ENCODE results near the gene BCAS3. TPM values are rescaled to one million over a fixed set of nuclear protein-coding genes. Genes with fewer than 3 reads are reported as not detected.
"Not testable (repeated sequence)": the region's sequence is repeated elsewhere in the genome, so short reads cannot be mapped to it uniquely, and the experiment has no call there.

BCAS3 gene
- total and polyA plus RNA-seq, 3 experiments from 2014 or later: 10.7 to 35.3 (median 13.5) TPM

DNA sequence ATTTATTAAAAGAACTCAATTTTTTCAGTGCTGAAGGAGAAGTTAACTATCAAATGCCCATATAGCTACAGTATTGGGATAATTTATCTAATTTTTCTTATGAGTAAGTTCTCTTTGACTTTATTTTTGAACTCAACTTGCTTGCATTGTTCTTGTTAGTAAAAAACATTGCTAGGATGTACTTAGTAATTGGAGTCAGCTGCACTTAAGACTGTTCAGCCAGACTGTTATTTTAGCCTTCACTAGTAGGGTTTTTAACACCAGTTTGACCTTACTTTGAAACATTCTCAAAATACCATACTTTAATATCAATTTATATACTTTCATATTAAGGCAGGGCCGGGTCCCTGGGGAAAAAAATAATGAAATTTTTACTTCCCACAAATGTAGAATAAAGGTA lies 465.4 kb downstream of the BCAS3 start:
- Mint-ChIP-seq H3K27ac (no peak overlapping the region), H3K36me3 (peaks cover 0 to 4% (median 0%) of the 10 kb centered on the region in 3 donors), H3K9me3 (no peaks in the 10 kb centered on the region), H3K4me3 (no peak overlapping the region), H3K27me3 (peaks cover 0 to 2% of the 10 kb centered on the region in 2 donors), H3K4me1 (peaks cover 27 to 31% (median 31%) of the 10 kb centered on the region in 3 donors)
- Histone ChIP-seq H3K36me3 (ENCODE audit: insufficient read depth, low read length) (no peaks in the 10 kb centered on the region), H3K27ac (ENCODE audit: low read depth, low read length) (no peak overlapping the region), H3K9me3 (ENCODE audit: low read length) (no peaks in the 10 kb centered on the region), H3K27me3 (ENCODE audit: insufficient read depth, low read length, poor library complexity, severe bottlenecking) (no peaks in the 10 kb centered on the region), H3K4me3 (ENCODE audit: low read length) (no peak overlapping the region), H3K4me1 (ENCODE audit: insufficient read depth, low read length) (peaks cover 19% of the 10 kb centered on the region)
- CTCF ChIA-PET: no interaction called here
- POLR2A ChIA-PET: no interaction called here
- DNase-seq: no peak

DNA sequence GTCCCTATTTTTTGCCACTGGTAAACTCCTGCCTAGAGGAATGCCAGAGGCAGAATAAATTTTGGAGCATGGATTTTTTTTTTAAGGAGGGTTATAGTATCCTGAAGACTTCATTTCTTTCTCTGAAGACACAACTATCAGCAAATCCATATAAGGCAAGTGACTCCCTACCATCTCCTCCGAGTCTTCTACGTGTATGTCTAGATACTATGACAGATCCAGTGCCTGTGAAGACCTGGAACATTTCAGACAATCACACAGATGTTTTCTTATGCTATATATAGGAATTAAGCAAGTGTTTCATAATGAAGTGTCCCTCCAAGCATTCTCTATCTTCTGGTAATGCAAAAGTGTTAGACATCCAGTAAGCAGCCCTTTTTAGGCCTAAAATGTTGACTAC lies 466.5 kb downstream of the BCAS3 start:
- no peak overlapping the region for H3K4me3 ChIP-seq (ENCODE audit: low read length)
- CTCF ChIA-PET: no interaction called here
- POLR2A ChIA-PET: no interaction called here
- Mint-ChIP-seq H3K36me3 (peaks cover 0 to 4% (median 0%) of the 10 kb centered on the region in 3 donors), H3K9me3 (no peaks in the 10 kb centered on the region), H3K4me3 (no peak overlapping the region), H3K27ac (no peak overlapping the region), H3K4me1 (peaks cover 17 to 21% (median 21%) of the 10 kb centered on the region in 3 donors), H3K27me3 (peaks cover 0 to 2% of the 10 kb centered on the region in 2 donors)
- no peak overlapping the region for H3K27ac ChIP-seq (ENCODE audit: low read depth, low read length)
- no peaks in the 10 kb centered on the region for H3K36me3 ChIP-seq (ENCODE audit: insufficient read depth, low read length)
- H3K4me1 ChIP-seq (ENCODE audit: insufficient read depth, low read length): peaks cover 9% of the 10 kb centered on the region
- DNase-seq: no peak
- no peaks in the 10 kb centered on the region for H3K27me3 ChIP-seq (ENCODE audit: insufficient read depth, low read length, poor library complexity, severe bottlenecking)
- no peaks in the 10 kb centered on the region for H3K9me3 ChIP-seq (ENCODE audit: low read length)

DNA sequence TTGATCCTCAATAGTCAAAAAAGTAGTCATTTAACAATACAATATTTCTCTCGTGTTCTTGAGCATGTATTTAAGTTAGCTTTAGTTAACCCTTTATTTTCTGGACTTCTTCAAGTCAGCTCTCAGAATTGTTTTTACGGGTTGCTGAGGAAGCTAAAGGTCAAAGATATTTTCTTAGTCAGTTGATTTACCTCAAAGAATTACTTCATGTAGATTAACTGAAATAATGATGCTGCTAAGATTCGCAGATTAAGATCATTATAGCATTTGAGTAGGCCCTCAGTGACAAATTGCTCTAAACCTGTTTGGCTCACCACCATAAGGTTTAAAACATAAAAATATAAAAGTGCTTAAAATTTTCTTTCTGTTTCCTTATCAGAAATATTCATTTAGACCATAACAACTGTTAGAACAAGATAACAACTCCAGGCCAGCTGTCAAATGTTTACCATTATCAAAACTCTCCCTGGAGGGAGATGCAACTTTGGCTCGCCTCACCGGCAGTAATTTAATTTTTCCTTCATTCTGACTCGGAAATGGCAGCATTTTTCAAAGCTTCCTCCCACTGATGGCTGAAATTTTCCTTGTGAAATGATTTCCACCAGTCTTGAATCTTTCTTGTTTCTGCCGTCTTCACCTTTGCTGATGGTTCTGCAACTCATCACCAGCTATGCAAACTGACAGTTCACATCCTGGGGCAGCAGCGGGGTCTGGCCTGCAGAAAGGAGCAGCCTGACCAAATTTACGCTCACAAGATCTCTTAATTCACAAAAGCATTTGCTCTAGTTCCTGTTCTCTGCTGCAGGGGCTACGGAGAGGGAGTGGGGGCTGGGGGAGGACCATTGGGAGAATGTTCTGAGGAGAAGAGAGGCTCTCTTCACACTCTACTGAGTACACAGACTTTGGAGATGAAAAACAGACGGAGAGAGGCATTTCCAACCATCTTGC lies 467.2 kb downstream of the BCAS3 start:
- Mint-ChIP-seq H3K4me3 (no peak overlapping the region), H3K36me3 (peaks cover 0 to 4% (median 0%) of the 10 kb centered on the region in 3 donors), H3K9me3 (no peaks in the 10 kb centered on the region), H3K27me3 (peaks cover 0 to 2% of the 10 kb centered on the region in 2 donors), H3K4me1 (peaks cover 15 to 20% (median 17%) of the 10 kb centered on the region in 3 donors), H3K27ac (no peak overlapping the region)
- H3K9me3 ChIP-seq (ENCODE audit: low read length): no peaks in the 10 kb centered on the region
- ChIA-PET CTCF (no interaction called here), POLR2A (interaction anchor here (0.7 kb wide), 1 partner anchor 22 kb away, joined by 3 read pairs; no protein-coding TSS in a partner anchor)
- H3K27ac ChIP-seq (ENCODE audit: low read depth, low read length): peak overlapping the region; percentile 14
- no peak for DNase-seq
- H3K4me1 ChIP-seq (ENCODE audit: insufficient read depth, low read length): peaks cover 3% of the 10 kb centered on the region
- H3K27me3 ChIP-seq (ENCODE audit: insufficient read depth, low read length, poor library complexity, severe bottlenecking): no peaks in the 10 kb centered on the region
- no peak overlapping the region for H3K4me3 ChIP-seq (ENCODE audit: low read length)
- H3K36me3 ChIP-seq (ENCODE audit: insufficient read depth, low read length): no peaks in the 10 kb centered on the region

DNA sequence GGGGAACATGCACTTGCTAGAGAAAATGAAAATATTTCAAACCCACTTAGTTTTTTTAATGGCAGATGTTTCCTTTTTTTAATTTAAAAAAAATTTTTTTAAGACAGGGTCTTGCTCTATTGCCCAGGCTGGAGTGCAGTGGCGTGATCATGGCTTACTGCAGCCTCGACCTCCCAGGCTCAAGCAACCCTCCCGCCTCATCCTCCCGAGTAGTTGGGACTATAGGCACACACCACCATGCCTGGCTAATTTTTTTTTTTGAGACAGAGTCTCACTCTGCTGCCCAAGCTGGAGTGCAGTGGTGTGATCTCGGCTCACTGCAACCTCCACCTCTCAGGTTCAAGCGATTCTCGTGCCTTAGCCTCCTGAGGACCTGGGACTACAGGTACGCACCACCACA lies 469.2 kb downstream of the BCAS3 start:
- H3K36me3 ChIP-seq (ENCODE audit: insufficient read depth, low read length); H3K9me3 ChIP-seq (ENCODE audit: low read length); H3K27ac Mint-ChIP-seq; CTCF ChIA-PET; H3K4me3 ChIP-seq (ENCODE audit: low read length); H3K4me1 ChIP-seq (ENCODE audit: insufficient read depth, low read length); H3K4me3 Mint-ChIP-seq; DNase-seq; H3K36me3 Mint-ChIP-seq; POLR2A ChIA-PET; H3K9me3 Mint-ChIP-seq; H3K27me3 Mint-ChIP-seq; H3K27me3 ChIP-seq (ENCODE audit: insufficient read depth, low read length, poor library complexity, severe bottlenecking); H3K27ac ChIP-seq (ENCODE audit: low read depth, low read length): not testable (repeated sequence)
- H3K4me1 Mint-ChIP-seq: peaks cover 10 to 15% (median 14%) of the 10 kb centered on the region in 3 donors

DNA sequence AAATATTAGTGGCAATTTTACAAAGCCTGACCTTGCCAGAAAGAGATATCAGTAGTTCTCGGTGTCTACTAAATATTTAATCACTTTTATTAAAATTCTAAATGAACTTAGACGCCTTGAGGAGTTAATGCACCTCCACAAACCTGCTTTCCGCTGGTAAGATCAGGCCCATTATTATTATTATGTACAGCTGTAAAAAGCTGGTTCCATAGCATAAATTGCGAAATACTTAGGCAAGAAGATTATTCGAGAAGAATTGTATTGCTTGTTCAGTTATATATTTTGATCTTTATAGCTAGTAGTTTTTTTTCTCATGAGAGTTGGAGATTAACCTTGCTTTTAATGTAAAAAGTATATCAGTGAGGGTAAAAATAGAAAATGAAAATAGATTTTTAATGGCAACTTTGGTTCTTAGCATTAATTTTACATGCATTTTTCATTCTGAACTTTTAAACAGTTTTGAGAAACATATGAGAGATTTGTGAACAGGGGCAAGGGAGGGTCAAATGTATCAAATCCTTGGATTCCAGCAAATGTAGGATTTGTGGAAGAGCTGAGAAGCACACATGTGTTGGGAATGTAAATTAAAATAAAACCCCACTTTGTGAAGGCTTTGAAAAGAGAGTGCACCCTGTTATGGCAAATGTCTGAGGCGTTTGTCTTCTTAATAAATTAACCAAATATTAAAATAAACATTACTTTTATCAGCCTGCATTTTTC lies 471.6 kb downstream of the BCAS3 start:
- DNase-seq: no peak
- H3K36me3 Mint-ChIP-seq: peaks cover 0 to 4% (median 0%) of the 10 kb centered on the region in 3 donors
- H3K4me1 Mint-ChIP-seq: peaks cover 8 to 14% (median 11%) of the 10 kb centered on the region in 3 donors
- H3K9me3 Mint-ChIP-seq: no peaks in the 10 kb centered on the region
- H3K4me3 Mint-ChIP-seq: no peak overlapping the region
- CTCF ChIA-PET: no interaction called here
- H3K27ac Mint-ChIP-seq: no peak overlapping the region
- H3K27ac ChIP-seq (ENCODE audit: low read depth, low read length): no peak overlapping the region
- H3K36me3 ChIP-seq (ENCODE audit: insufficient read depth, low read length): no peaks in the 10 kb centered on the region
- no peaks in the 10 kb centered on the region for H3K9me3 ChIP-seq (ENCODE audit: low read length)
- POLR2A ChIA-PET: interaction anchor here (0.6 kb wide), 1 partner anchor 472 kb away, joined by 3 read pairs; no protein-coding TSS in a partner anchor
- peaks cover 0 to 2% of the 10 kb centered on the region in 2 donors for H3K27me3 Mint-ChIP-seq
- no peaks in the 10 kb centered on the region for H3K27me3 ChIP-seq (ENCODE audit: insufficient read depth, low read length, poor library complexity, severe bottlenecking)
- no peak overlapping the region for H3K4me3 ChIP-seq (ENCODE audit: low read length)
- H3K4me1 ChIP-seq (ENCODE audit: insufficient read depth, low read length): no peaks in the 10 kb centered on the region

DNA sequence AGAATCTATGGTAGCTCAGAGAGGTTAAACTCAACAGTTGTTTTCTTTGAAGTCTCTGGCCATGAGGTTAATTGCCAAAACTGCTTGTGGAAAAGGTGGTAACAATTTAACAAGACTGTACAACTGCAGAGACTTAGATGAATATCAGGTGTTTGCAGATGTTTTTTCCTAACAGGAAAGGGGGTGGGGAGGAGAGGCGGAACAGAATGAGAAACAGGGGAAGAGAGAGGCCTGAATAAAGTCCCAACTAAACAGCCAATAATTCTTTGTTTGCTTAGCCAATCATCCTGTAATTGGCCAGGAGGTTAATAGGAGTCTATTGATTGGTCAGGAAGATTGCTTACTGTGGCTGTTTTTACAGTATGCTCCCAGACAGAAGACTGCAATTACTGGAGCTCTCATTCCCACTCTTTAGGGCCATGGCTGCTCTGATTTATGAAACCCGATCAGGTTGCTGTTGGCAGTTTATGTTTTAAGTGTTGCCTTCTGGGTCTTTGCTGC lies 472.3 kb downstream of the BCAS3 start:
- Mint-ChIP-seq H3K27me3 (peaks cover 0 to 2% of the 10 kb centered on the region in 2 donors), H3K36me3 (peaks cover 0 to 4% (median 0%) of the 10 kb centered on the region in 3 donors), H3K9me3 (no peaks in the 10 kb centered on the region), H3K4me3 (no peak overlapping the region), H3K27ac (no peak overlapping the region), H3K4me1 (peaks cover 8 to 14% (median 11%) of the 10 kb centered on the region in 3 donors)
- no peaks in the 10 kb centered on the region for H3K9me3 ChIP-seq (ENCODE audit: low read length)
- no peak overlapping the region for H3K4me3 ChIP-seq (ENCODE audit: low read length)
- no peaks in the 10 kb centered on the region for H3K27me3 ChIP-seq (ENCODE audit: insufficient read depth, low read length, poor library complexity, severe bottlenecking)
- no peaks in the 10 kb centered on the region for H3K36me3 ChIP-seq (ENCODE audit: insufficient read depth, low read length)
- ChIA-PET POLR2A (interaction anchor here (0.6 kb wide), 1 partner anchor 473 kb away, joined by 3 read pairs; no protein-coding TSS in a partner anchor), CTCF (no interaction called here)
- DNase-seq: no peak
- H3K27ac ChIP-seq (ENCODE audit: low read depth, low read length): no peak overlapping the region
- H3K4me1 ChIP-seq (ENCODE audit: insufficient read depth, low read length): no peaks in the 10 kb centered on the region

DNA sequence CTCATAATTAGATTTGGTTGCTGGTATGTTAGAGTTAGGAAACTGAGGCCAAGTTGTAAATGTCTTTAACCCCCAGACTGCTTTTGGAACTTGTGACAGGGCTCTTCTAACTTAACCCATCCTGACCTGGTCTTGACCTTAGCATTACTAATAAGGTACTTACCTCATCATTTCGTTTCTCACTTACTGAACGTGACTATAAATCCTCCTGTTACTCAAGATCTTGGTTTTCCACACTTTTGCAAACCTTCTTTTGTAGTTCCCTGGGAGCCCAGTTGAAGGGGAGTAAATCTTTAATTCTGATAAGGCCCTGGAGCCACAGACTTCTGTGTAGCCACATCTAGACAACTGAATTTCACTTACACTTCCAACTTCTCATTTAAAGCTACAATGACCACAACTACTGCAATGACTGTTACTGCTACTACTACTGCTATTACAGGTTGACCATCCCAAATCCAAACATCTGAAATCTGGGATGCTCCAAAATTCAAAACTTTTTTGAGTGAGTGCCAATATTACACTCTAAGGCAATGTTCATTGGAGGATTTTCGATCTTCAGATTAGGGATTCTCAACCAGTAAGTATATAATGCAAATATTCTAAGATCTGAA lies 473.1 kb downstream of the BCAS3 start:
- Histone ChIP-seq H3K4me1 (ENCODE audit: insufficient read depth, low read length) (no peaks in the 10 kb centered on the region), H3K4me3 (ENCODE audit: low read length) (no peak overlapping the region), H3K27me3 (ENCODE audit: insufficient read depth, low read length, poor library complexity, severe bottlenecking) (no peaks in the 10 kb centered on the region), H3K36me3 (ENCODE audit: insufficient read depth, low read length) (no peaks in the 10 kb centered on the region), H3K9me3 (ENCODE audit: low read length) (no peaks in the 10 kb centered on the region), H3K27ac (ENCODE audit: low read depth, low read length) (no peak overlapping the region)
- ChIA-PET CTCF (no interaction called here), POLR2A (no interaction called here)
- DNase-seq: no peak
- no peak overlapping the region for H3K4me3 Mint-ChIP-seq
- peaks cover 6 to 14% (median 11%) of the 10 kb centered on the region in 3 donors for H3K4me1 Mint-ChIP-seq
- no peaks in the 10 kb centered on the region for H3K27me3 Mint-ChIP-seq
- H3K9me3 Mint-ChIP-seq: no peaks in the 10 kb centered on the region
- peak overlapping the region in 1 of 8 donors; percentile 48 for H3K27ac Mint-ChIP-seq
- H3K36me3 Mint-ChIP-seq: peaks cover 0 to under 1% (median 0%) of the 10 kb centered on the region in 3 donors
